VCaP (cell line): ENCODE data around the gene IQCF2.

ENCODE experiments used
- H3K27ac ChIP-seq: fragments of 450-650 bp; 2 replicates; pipeline ENCODE4 v1.5.1; 2017
- TF ChIP-seq, protein P1 (sequence below): fragments of 450-650 bp; conservative IDR thresholded peaks from 2 replicates; pipeline ENCODE4 v1.5.1; 2017; ENCODE audit warnings: mild to moderate bottlenecking, moderate library complexity

IQCF2 gene

DNA sequence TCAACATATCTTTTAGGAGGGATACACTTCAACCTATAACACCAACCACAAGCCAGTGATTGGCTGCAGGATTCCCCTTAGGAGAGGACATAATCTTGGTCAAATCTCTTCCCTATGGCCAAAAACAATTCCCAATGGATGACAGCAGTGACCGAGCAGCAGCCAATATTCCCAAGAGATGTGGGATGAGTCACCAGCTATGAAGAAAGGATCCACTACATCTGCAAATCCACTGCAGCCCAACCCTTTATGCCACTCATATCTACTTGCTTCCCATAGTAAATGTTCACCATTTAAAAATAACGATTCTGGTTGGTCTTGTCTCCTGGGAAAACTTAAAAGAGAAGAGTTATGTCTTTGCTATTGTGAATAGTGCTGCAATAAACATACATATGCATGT lies 18.5 kb downstream of the IQCF2 start:
- TF ChIP-seq, protein P1, sequence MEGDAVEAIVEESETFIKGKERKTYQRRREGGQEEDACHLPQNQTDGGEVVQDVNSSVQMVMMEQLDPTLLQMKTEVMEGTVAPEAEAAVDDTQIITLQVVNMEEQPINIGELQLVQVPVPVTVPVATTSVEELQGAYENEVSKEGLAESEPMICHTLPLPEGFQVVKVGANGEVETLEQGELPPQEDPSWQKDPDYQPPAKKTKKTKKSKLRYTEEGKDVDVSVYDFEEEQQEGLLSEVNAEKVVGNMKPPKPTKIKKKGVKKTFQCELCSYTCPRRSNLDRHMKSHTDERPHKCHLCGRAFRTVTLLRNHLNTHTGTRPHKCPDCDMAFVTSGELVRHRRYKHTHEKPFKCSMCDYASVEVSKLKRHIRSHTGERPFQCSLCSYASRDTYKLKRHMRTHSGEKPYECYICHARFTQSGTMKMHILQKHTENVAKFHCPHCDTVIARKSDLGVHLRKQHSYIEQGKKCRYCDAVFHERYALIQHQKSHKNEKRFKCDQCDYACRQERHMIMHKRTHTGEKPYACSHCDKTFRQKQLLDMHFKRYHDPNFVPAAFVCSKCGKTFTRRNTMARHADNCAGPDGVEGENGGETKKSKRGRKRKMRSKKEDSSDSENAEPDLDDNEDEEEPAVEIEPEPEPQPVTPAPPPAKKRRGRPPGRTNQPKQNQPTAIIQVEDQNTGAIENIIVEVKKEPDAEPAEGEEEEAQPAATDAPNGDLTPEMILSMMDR = no peak
- no peak overlapping the region for H3K27ac ChIP-seq

GRCh38 chr3:51886447-51886846 lies 25.0 kb downstream of the IQCF2 start:
- H3K27ac ChIP-seq = no peak overlapping the region
- TF ChIP-seq, protein P1 = no peak

DNA sequence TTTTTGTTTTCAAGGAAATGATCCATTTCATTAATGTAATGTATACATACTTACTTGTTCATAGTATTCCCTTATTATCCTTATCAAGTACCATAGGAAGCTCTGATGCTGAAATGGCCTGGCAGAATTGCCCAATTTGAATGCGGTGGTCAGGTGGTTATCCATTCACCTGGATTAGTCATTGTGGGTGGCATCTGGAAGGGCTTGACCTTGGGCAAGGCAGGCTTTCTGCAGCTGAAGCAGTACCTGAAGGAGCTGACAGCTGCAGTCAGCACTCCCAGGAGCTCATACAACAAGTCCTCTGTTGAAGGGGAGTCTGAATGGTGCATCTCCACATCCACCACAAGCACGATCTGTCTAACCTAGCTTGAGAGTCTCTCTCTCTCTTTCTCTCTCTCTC lies 26.2 kb downstream of the IQCF2 start:
- TF ChIP-seq, protein P1 = no peak

GRCh38 chr3:51888463-51889105 lies 27.2 kb downstream of the IQCF2 start:
- no peak overlapping the region for H3K27ac ChIP-seq
- TF ChIP-seq, protein P1 = no peak

More for the DNA sequence above, 26.2 kb downstream of the IQCF2 start:
- no peak overlapping the region for H3K27ac ChIP-seq

- TF ChIP-seq, protein P1 = no peak
Observed at GRCh38 chr3:51891242-51892039, 30.0 kb downstream of the IQCF2 start.

GRCh38 chr3:51894391-51894790 lies 33.0 kb downstream of the IQCF2 start:
- TF ChIP-seq, protein P1 = no peak
- H3K27ac ChIP-seq = no peak overlapping the region

More at GRCh38 chr3:51891242-51892039, 30.0 kb downstream of the IQCF2 start:
- H3K27ac ChIP-seq = no peak overlapping the region

GRCh38 chr3:51894939-51895338 lies 33.5 kb downstream of the IQCF2 start:
- TF ChIP-seq, protein P1 = no peak
- H3K27ac ChIP-seq = no peak overlapping the region
